ENCODE data around the gene MMP3. TPM values are rescaled to one million over a fixed set of nuclear protein-coding genes. Genes with fewer than 3 reads are reported as not detected.

Gene MMP3
- polyA plus RNA-seq, 3 donors: not detected

GRCh38 chr11:102886999-102887398 lies 43.6 kb upstream of the MMP3 start:
- Histone ChIP-seq H3K4me2 (replicated peaks; ENCODE audit: extremely low read depth, low read length, poor library complexity, severe bottlenecking) (no peak overlapping the region), H3K79me2 (ENCODE audit: insufficient read depth, low read length) (no peaks in the 10 kb centered on the region), H3K27ac (ENCODE audit: low read depth in 1 of 2, low read length in 2 of 2) (no peak overlapping the region), H3K9ac (ENCODE audit: insufficient read depth, low read length, poor library complexity, severe bottlenecking) (no peak overlapping the region), H3K36me3 (replicated peaks in 1 of 2; ENCODE audit: control insufficient read depth in 1 of 2, insufficient read depth in 2 of 2, low read length in 2 of 2) (no peaks in the 10 kb centered on the region), H4K20me1 (ENCODE audit: insufficient read depth, low read length) (no peaks in the 10 kb centered on the region), H3K27me3 (ENCODE audit: control insufficient read depth in 2 of 2, insufficient read depth in 2 of 2, low read length in 2 of 2) (no peaks in the 10 kb centered on the region), H3K4me1 (ENCODE audit: control insufficient read depth in 1 of 2, insufficient read depth in 2 of 2, low read length in 2 of 2) (no peaks in the 10 kb centered on the region), H3K9me3 (replicated peaks in 1 of 2; ENCODE audit: control insufficient read depth in 1 of 2, insufficient read depth in 1 of 2, low read length in 2 of 2) (no peaks in the 10 kb centered on the region), H3K4me3 (replicated peaks in 1 of 3; ENCODE audit: low read depth in 2 of 3, low read length in 3 of 3) (no peak overlapping the region), H2AFZ (ENCODE audit: insufficient read depth, low read depth, low read length, poor library complexity, severe bottlenecking) (no peak overlapping the region)
- no peak for DNase-seq
- Mint-ChIP-seq H3K27me3 (ENCODE audit: low read depth in 3 of 3) (peaks cover 3 to 11% (median 7%) of the 10 kb centered on the region in 3 donors), H3K4me3 (no peak overlapping the region), H3K4me1 (no peaks in the 10 kb centered on the region), H3K27ac (no peak overlapping the region), H3K9me3 (no peaks in the 10 kb centered on the region), H3K36me3 (no peaks in the 10 kb centered on the region)
- intact Hi-C loops (cut with micrococcal nuclease): no loop called here
- WGBS (ENCODE audit: insufficient coverage): 96% methylated on average over 6 of the region's 6 CpGs
- no peak for TF ChIP-seq CTCF (IDR thresholded peaks at IDR 0.05)

GRCh38 chr11:102883141-102883540 lies 39.7 kb upstream of the MMP3 start:
- H3K27me3 ChIP-seq (ENCODE audit: control insufficient read depth in 2 of 2, insufficient read depth in 2 of 2, low read length in 2 of 2): no peaks in the 10 kb centered on the region
- H3K27me3 Mint-ChIP-seq (ENCODE audit: low read depth in 3 of 3): peaks cover 1 to 12% (median 4%) of the 10 kb centered on the region in 3 donors
- no peak overlapping the region for H3K4me2 ChIP-seq (replicated peaks; ENCODE audit: extremely low read depth, low read length, poor library complexity, severe bottlenecking)
- no peaks in the 10 kb centered on the region for H3K79me2 ChIP-seq (ENCODE audit: insufficient read depth, low read length)
- H3K36me3 Mint-ChIP-seq: no peaks in the 10 kb centered on the region
- H3K27ac ChIP-seq (ENCODE audit: low read depth in 1 of 2, low read length in 2 of 2): no peak overlapping the region
- H3K36me3 ChIP-seq (replicated peaks in 1 of 2; ENCODE audit: control insufficient read depth in 1 of 2, insufficient read depth in 2 of 2, low read length in 2 of 2): no peaks in the 10 kb centered on the region
- peaks cover 0 to 2% (median 0%) of the 10 kb centered on the region in 7 donors for H3K9me3 Mint-ChIP-seq
- no peaks in the 10 kb centered on the region for H3K9me3 ChIP-seq (replicated peaks in 1 of 2; ENCODE audit: control insufficient read depth in 1 of 2, insufficient read depth in 1 of 2, low read length in 2 of 2)
- no peak overlapping the region for H3K27ac Mint-ChIP-seq
- H3K9ac ChIP-seq (ENCODE audit: insufficient read depth, low read length, poor library complexity, severe bottlenecking): no peak overlapping the region
- H3K4me3 Mint-ChIP-seq: no peak overlapping the region
- no peaks in the 10 kb centered on the region for H3K4me1 ChIP-seq (ENCODE audit: control insufficient read depth in 1 of 2, insufficient read depth in 2 of 2, low read length in 2 of 2)
- H4K20me1 ChIP-seq (ENCODE audit: insufficient read depth, low read length): no peaks in the 10 kb centered on the region
- WGBS (ENCODE audit: insufficient coverage): 100% methylated on average over 1 of the region's 3 CpGs
- DNase-seq: no peak
- no peaks in the 10 kb centered on the region for H3K4me1 Mint-ChIP-seq
- no peak overlapping the region for H2AFZ ChIP-seq (ENCODE audit: insufficient read depth, low read depth, low read length, poor library complexity, severe bottlenecking)
- H3K4me3 ChIP-seq (replicated peaks in 1 of 3; ENCODE audit: low read depth in 2 of 3, low read length in 3 of 3): no peak overlapping the region
- no peak for TF ChIP-seq CTCF (IDR thresholded peaks at IDR 0.05)
- intact Hi-C loops (cut with micrococcal nuclease): no loop called here

Data from CD14-positive monocyte (primary cell).